ENCODE measurements around the gene MAZ. TPM values are rescaled to one million over a fixed set of nuclear protein-coding genes. Genes with fewer than 3 reads are reported as not detected.

The MAZ gene
- total and polyA plus RNA-seq, 2 of the 13 experiments (the other 11 are each of a cell fraction or from before 2014, with no cell fraction given) = 203 to 277 TPM

DNA sequence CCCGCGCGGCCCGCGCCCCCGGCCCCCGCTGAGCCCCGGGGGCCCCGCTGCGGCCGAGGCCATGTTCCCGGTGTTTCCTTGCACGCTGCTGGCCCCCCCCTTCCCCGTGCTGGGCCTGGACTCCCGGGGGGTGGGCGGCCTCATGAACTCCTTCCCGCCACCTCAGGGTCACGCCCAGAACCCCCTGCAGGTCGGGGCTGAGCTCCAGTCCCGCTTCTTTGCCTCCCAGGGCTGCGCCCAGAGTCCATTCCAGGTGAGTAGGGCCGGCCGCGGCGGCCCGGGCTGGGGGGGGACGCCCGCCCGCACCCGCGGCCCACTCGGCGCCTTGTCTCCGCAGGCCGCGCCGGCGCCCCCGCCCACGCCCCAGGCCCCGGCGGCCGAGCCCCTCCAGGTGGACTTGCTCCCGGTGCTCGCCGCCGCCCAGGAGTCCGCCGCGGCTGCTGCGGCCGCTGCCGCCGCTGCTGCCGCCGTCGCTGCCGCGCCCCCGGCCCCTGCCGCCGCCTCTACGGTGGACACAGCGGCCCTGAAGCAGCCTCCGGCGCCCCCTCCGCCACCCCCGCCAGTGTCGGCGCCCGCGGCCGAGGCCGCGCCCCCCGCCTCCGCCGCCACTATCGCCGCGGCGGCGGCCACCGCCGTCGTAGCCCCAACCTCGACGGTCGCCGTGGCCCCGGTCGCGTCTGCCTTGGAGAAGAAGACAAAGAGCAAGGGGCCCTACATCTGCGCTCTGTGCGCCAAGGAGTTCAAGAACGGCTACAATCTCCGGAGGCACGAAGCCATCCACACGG lies 504 bp downstream of the MAZ start (continued):
- no peak for TF ChIP-seq SOX13 (IDR thresholded peaks at IDR 0.05)
- 0 out of 4 replicates have a peak, but pooled peaks of 1 of the 2 experiments have one; percentile 23 for TF ChIP-seq SOX13 (CRISPR knock-in tag; conservative IDR thresholded peaks at IDR 0.05 in 1 of 2, IDR thresholded peaks at IDR 0.05 in 1 of 2)
- no peak for TF ChIP-seq ZNF660 (CRISPR knock-in tag; IDR thresholded peaks at IDR 0.05; ENCODE audit: borderline replicate concordance, low read depth)
- 0 out of 2 replicates have a peak, but pooled peaks have one; percentile 38 for TF ChIP-seq SP5 (CRISPR knock-in tag; IDR thresholded peaks at IDR 0.05; ENCODE audit: borderline replicate concordance, low read depth)
- no peak for TF ChIP-seq HBP1 (CRISPR knock-in tag; IDR thresholded peaks at IDR 0.05; ENCODE audit: low read depth)
- peak; percentile 68; the same call in 1 of the 2 replicates for TF ChIP-seq ZBTB7A (CRISPR knock-in tag; IDR thresholded peaks at IDR 0.05)
- TF ChIP-seq, protein P1, sequence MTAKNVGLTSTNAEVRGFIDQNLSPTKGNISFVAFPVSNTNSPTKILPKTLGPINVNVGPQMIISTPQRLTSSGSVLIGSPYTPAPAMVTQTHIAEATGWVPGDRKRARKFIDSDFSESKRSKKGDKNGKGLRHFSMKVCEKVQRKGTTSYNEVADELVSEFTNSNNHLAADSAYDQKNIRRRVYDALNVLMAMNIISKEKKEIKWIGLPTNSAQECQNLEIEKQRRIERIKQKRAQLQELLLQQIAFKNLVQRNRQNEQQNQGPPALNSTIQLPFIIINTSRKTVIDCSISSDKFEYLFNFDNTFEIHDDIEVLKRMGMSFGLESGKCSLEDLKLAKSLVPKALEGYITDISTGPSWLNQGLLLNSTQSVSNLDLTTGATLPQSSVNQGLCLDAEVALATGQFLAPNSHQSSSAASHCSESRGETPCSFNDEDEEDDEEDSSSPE (CRISPR knock-in tag; IDR thresholded peaks at IDR 0.05) = peak; percentile 90
- no peak for TF ChIP-seq ZSCAN9 (CRISPR knock-in tag; IDR thresholded peaks at IDR 0.05; ENCODE audit: borderline replicate concordance)
- TF ChIP-seq, protein P2, sequence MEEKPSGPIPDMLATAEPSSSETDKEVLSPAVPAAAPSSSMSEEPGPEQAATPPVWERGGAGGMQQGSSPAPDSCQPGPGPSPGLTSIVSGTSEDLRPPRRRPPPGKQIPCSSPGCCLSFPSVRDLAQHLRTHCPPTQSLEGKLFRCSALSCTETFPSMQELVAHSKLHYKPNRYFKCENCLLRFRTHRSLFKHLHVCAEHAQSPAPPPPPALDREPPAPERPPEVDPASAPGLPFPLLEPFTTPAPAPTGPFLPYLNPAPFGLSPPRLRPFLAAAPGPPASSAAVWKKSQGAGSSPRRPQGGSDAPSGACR (CRISPR knock-in tag; IDR thresholded peaks at IDR 0.05) = no peak
- peak; percentile 89 for TF ChIP-seq TFDP1 (CRISPR knock-in tag; IDR thresholded peaks at IDR 0.05; ENCODE audit: borderline replicate concordance)
- 0 out of 2 replicates have a peak, but pooled peaks have one; percentile 55 for TF ChIP-seq KLF12 (CRISPR knock-in tag; IDR thresholded peaks at IDR 0.05; ENCODE audit: borderline replicate concordance)
- TF ChIP-seq, protein P3, sequence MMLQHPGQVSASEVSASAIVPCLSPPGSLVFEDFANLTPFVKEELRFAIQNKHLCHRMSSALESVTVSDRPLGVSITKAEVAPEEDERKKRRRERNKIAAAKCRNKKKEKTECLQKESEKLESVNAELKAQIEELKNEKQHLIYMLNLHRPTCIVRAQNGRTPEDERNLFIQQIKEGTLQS (CRISPR knock-in tag; IDR thresholded peaks at IDR 0.05) = peak; percentile 32; the same call in 1 of the 2 replicates
- peak; percentile 57; the same call in 1 of the 2 replicates for TF ChIP-seq YEATS4 (CRISPR knock-in tag; IDR thresholded peaks at IDR 0.05; ENCODE audit: borderline replicate concordance)
- TF ChIP-seq ZBTB20 (CRISPR knock-in tag; IDR thresholded peaks at IDR 0.05; ENCODE audit: borderline replicate concordance, low read depth) = no peak
- TF ChIP-seq, protein P4, sequence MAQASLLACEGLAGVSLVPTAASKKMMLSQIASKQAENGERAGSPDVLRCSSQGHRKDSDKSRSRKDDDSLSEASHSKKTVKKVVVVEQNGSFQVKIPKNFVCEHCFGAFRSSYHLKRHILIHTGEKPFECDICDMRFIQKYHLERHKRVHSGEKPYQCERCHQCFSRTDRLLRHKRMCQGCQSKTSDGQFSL (CRISPR knock-in tag; IDR thresholded peaks at IDR 0.05) = peak; percentile 93
- 0 out of 2 replicates have a peak, but pooled peaks have one; percentile 50 for TF ChIP-seq KDM4B (CRISPR knock-in tag; IDR thresholded peaks at IDR 0.05)
- TF ChIP-seq, protein P5, sequence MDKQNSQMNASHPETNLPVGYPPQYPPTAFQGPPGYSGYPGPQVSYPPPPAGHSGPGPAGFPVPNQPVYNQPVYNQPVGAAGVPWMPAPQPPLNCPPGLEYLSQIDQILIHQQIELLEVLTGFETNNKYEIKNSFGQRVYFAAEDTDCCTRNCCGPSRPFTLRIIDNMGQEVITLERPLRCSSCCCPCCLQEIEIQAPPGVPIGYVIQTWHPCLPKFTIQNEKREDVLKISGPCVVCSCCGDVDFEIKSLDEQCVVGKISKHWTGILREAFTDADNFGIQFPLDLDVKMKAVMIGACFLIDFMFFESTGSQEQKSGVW (CRISPR knock-in tag; IDR thresholded peaks at IDR 0.05; ENCODE audit: borderline replicate concordance) = no peak
- peak; percentile 60; the same call in 1 of the 2 replicates for TF ChIP-seq MXD1 (CRISPR knock-in tag; IDR thresholded peaks at IDR 0.05)
- peak; percentile 95 for TF ChIP-seq ZNF777 (CRISPR knock-in tag; IDR thresholded peaks at IDR 0.05)

All from HepG2 (cell line).